ENCODE data around the gene GRM1. TPM values are rescaled to one million over a fixed set of nuclear protein-coding genes. Genes with fewer than 3 reads are reported as not detected.

GRM1 gene
- total and polyA plus RNA-seq, 3 donors from 2014 or later: 1.3 to 5.6 (median 2.0) TPM

DNA sequence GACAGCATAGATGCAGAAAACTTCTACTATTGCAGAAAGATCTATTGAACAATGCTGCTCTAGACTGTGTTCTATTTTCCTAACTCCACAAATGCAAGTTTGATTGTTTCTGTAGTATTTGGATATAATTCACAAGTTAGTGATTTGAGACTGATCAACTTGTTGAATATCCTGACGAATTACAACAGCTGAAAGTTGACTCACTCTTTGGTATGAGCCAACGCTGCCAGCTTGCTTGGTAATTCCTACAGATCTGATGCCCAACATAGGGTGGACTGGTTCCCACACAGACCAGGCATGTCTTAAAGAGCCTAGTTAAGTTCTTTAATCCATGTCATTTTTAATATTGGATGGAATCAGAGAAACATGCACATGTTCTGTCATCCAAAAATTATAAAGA lies 283.7 kb downstream of the GRM1 start:
- H3K9me3 ChIP-seq: no peaks in the 10 kb centered on the region
- DNase-seq: no peak
- no peak overlapping the region for H3K4me3 ChIP-seq
- intact Hi-C loops (cut with DNase I; ENCODE audit: low total_unique reads): no loop called here
- no peaks in the 10 kb centered on the region for H3K4me1 ChIP-seq
- TF ChIP-seq POLR2A (IDR thresholded peaks at IDR 0.05): no peak
- TF ChIP-seq, protein P1, sequence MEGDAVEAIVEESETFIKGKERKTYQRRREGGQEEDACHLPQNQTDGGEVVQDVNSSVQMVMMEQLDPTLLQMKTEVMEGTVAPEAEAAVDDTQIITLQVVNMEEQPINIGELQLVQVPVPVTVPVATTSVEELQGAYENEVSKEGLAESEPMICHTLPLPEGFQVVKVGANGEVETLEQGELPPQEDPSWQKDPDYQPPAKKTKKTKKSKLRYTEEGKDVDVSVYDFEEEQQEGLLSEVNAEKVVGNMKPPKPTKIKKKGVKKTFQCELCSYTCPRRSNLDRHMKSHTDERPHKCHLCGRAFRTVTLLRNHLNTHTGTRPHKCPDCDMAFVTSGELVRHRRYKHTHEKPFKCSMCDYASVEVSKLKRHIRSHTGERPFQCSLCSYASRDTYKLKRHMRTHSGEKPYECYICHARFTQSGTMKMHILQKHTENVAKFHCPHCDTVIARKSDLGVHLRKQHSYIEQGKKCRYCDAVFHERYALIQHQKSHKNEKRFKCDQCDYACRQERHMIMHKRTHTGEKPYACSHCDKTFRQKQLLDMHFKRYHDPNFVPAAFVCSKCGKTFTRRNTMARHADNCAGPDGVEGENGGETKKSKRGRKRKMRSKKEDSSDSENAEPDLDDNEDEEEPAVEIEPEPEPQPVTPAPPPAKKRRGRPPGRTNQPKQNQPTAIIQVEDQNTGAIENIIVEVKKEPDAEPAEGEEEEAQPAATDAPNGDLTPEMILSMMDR (IDR thresholded peaks at IDR 0.05): no peak
- H3K27ac ChIP-seq: no peak overlapping the region
- WGBS, 2 donors: 86 to 100% methylated on average over 2 of the region's 2 CpGs
- H3K36me3 ChIP-seq (ENCODE audit: low read depth, missing control alignments): no peaks in the 10 kb centered on the region
- H3K27me3 ChIP-seq: no peaks in the 10 kb centered on the region

DNA sequence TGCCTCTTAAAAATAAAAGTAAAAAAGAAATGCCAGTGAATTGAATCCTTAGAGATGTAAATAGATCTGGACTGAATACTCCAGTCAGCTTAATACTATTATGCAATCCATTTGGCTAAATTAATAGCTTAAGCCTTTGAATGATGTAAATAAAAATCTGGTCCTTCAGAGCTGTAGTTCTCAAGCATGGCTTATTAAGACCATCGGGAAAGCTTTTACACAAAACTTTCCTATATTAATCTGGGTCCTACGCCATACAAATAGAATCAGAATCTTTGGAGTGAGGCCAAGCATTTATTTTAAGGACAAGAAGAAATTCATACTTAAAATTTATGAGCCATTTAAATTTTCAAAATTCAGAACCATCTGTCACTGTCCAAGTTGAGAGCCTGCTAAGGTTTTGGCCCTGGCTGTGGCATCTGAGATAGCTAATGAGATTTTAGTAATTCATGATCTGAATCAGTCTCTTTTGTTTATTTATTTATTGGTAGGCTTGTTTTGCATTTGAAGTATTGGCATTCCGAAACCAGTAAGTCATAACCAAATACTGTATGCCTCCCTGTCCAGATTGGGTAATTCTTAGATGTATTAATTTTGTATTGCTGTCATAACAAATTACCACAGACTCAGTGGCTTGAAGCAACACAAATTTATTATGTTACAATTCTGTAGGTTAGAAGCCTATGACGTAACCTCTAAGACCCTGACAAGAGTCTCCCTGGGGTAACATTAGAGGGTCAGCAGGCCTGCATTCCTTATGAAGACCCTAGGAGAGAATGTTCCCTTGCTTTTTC lies 286.7 kb downstream of the GRM1 start:
- no peaks in the 10 kb centered on the region for H3K9me3 ChIP-seq
- no peak overlapping the region for H3K4me3 ChIP-seq
- DNase-seq: no peak
- no peak for TF ChIP-seq POLR2A (IDR thresholded peaks at IDR 0.05)
- TF ChIP-seq, protein P1 (IDR thresholded peaks at IDR 0.05): no peak
- H3K27ac ChIP-seq: no peak overlapping the region
- H3K36me3 ChIP-seq (ENCODE audit: low read depth, missing control alignments): no peaks in the 10 kb centered on the region
- intact Hi-C loops (cut with DNase I; ENCODE audit: low total_unique reads): no loop called here
- H3K4me1 ChIP-seq: no peaks in the 10 kb centered on the region
- WGBS, 2 donors: 77 to 92% methylated on average over 4 of the region's 4 CpGs
- H3K27me3 ChIP-seq: no peaks in the 10 kb centered on the region

DNA sequence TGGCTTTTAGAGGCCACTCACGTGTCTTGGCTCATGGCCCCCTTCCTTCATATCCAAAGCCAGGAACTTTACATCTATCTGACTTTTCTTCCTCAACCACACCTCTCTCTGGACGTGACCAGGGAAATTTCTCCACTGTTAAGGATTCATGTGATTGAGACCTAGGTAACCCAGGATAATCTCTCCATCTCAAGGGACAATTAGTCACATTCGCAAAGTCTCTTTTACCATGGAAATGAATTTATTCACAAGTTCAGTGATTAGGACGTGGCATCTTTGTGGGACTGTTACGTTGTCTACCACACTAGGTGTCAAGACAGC lies 287.3 kb downstream of the GRM1 start:
- 81 to 88% methylated on average over 5 of the region's 5 CpGs for WGBS, 2 donors
- no peak for DNase-seq
- no peak for TF ChIP-seq POLR2A (IDR thresholded peaks at IDR 0.05)
- TF ChIP-seq, protein P1 (IDR thresholded peaks at IDR 0.05): no peak

DNA sequence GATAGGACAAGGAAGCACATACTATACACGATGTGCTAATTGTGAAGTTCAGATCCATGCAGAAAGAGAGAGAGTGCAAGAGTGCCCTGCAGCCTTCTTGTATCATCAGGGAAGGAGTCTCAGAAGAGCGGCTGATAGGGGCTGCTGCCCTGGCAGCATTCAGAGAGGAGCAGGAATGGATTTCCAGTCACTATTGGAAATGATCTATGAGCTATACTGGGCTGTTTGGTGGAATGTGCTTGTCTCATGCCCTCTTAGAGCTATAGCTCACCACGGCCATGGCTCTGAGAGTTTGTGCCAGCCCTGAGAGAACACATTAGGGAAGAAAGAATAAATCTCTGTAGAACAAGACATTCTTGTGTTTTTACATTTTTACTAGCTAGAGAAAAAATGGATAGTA lies 302.2 kb downstream of the GRM1 start:
- 79% methylated on average over 3 of the region's 3 CpGs for WGBS, 2 donors
- Histone ChIP-seq H3K36me3 (ENCODE audit: low read depth, missing control alignments) (no peaks in the 10 kb centered on the region), H3K9me3 (no peaks in the 10 kb centered on the region), H3K27ac (no peak overlapping the region), H3K4me3 (no peak overlapping the region), H3K27me3 (no peaks in the 10 kb centered on the region), H3K4me1 (no peaks in the 10 kb centered on the region)
- no peak for DNase-seq
- TF ChIP-seq POLR2A (IDR thresholded peaks at IDR 0.05): no peak
- TF ChIP-seq, protein P1 (IDR thresholded peaks at IDR 0.05): no peak
- intact Hi-C loops (cut with DNase I; ENCODE audit: low total_unique reads): no loop called here

More for the DNA sequence above, 287.3 kb downstream of the GRM1 start:
- H3K36me3 ChIP-seq (ENCODE audit: low read depth, missing control alignments): no peaks in the 10 kb centered on the region
- no peak overlapping the region for H3K4me3 ChIP-seq
- H3K4me1 ChIP-seq: no peaks in the 10 kb centered on the region
- H3K27me3 ChIP-seq: no peaks in the 10 kb centered on the region
- intact Hi-C loops (cut with DNase I; ENCODE audit: low total_unique reads): no loop called here
- H3K27ac ChIP-seq: no peak overlapping the region
- H3K9me3 ChIP-seq: no peaks in the 10 kb centered on the region

DNA sequence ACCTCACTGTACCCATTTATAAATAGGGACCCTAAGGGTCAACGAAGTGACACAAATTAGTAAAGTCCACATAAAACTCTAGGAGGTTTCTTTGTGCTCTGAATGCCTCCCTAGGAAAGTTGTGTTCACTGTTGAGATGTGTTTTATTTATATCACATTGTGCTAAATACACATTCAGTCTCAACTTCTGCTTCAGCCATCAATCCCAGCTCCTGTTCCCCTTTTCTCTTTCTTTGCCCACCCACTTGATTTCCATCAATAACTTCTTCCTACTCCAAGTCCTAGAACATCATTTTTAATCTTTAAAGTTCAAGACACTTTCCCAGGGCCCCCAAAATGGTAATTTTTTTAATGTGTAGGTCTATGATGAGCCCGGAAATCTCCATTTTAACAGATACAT lies 306.5 kb downstream of the GRM1 start:
- H3K4me3 ChIP-seq: no peak overlapping the region
- no peak for TF ChIP-seq POLR2A (IDR thresholded peaks at IDR 0.05)
- DNase-seq: no peak
- H3K4me1 ChIP-seq: no peaks in the 10 kb centered on the region
- H3K9me3 ChIP-seq: no peaks in the 10 kb centered on the region
- intact Hi-C loops (cut with DNase I; ENCODE audit: low total_unique reads): no loop called here
- WGBS, 2 donors: 82 to 84% methylated on average over 2 of the region's 2 CpGs
- no peak overlapping the region for H3K27ac ChIP-seq
- H3K27me3 ChIP-seq: no peaks in the 10 kb centered on the region
- H3K36me3 ChIP-seq (ENCODE audit: low read depth, missing control alignments): no peaks in the 10 kb centered on the region
